HG03469 (cell line): ENCODE data around the gene SCYGR3.

Source experiments
- ATAC-seq: cut with Tn5 transposase; IDR thresholded peaks from one replicate; pipeline ENCODE4 v1.9.1; 2021; ENCODE audit warnings: mild to moderate bottlenecking, moderate library complexity, moderate number of reproducible peaks; ENCODE audit not compliant: unreplicated experiment

SCYGR3 gene, protein sequence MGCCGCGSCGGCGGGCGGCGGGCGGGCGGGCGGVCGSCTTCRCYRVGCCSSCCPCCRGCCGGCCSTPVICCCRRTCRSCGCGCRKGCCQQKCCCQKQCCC

DNA sequence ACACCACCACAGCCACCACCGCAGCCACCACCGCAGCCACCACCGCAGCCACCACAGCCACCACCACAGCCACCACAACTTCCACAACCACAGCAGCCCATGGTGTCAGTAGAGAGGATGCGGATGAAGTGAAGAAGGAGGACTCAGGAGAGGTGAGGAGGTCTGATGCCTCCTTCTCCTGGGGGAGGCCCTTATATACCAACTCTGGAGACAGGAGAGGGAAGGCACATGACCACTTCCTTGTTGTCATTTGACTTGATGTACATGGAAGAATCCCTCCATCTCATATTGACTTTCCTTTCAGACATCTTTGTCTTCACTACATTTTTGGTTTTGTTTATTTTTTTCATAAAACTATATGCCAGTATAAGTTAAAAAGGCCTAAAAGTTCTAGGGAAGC lies at the start of gene SCYGR3:
SCYGR3 (minus strand) TSS at position 101 of the 400 bp plus-strand sequence; CDS start at position 101, 0 bp downstream.
- no peak for ATAC-seq

DNA sequence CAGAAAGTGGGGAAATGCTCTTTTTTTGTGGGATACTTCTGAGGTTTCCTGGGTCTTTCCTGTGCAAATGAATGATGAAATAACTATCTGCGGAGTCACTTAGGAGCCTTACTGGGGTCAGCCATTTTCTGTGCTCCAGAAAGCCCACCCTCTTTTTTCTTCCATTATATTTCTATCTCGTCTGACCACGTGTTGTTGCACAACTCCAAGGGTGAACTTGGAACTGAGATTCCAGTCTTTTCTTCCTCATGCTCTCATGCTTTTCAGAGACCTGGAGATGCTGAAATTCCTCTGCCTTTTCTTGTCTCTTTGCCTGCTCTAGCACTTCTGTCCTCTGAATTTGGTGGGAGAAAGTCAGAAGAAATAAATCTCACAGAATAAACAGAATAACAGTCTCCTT lies 47.2 kb upstream of the SCYGR3 start:
- no peak for ATAC-seq

DNA sequence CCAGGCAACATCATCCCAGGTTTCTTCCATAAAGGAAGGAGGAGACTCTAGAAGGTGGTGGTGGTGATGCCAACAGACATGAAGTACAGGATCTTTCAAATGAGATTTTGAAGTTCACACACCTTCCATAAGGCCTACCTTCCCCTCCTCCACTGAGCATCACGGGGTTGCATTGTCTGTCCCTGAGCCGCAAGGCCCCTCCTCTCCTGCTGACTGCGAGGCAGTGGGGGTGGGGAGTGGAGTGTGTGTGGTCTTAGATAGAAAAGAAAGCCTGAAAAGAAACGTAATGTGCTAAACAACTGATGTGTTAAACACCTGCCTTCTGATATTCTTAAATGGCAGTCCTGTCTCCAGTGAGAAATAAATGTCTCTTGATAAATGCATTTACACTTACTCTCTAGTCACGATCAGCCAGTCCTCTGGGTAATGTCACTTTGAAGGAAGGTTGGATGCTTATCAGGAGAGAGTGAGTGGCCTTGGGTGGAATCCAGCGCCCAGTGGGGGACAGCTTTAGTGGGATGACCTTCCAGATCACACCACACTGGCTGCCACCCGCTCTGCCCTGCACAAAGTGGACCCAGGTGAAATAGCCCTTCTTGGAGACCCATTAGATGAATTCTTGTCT lies 46.5 kb upstream of the SCYGR3 start:
- ATAC-seq: no peak

DNA sequence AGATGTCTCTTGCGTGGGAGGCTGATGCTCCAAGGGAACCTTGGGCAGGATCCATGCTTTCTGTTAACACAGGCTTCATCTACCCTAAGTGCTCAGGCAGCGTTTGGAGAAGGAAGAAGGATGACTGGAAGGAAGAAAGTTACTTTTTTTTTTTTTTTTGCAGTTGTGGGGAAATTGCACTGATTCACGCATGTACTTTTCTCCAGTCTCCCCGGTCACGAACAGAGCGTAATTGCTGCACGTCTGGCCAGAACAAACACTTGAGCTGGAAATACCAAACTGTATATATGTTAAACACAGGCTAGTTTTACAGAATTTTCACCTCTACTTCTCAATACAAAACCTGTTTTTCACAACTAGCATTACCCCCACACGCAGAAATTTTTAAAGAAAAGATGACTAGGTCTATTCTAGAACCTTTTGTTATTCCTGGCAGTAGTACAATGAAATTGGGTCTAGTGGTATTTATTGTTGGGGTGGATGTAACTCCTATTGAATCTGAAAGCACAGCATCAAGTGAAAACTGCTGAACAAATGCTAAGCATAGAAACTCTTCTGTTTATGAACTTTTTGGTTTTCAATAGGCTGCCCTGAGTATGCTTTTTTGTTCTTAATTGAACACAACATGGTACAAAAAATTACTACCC lies 42.7 kb upstream of the SCYGR3 start:
- ATAC-seq: no peak

DNA sequence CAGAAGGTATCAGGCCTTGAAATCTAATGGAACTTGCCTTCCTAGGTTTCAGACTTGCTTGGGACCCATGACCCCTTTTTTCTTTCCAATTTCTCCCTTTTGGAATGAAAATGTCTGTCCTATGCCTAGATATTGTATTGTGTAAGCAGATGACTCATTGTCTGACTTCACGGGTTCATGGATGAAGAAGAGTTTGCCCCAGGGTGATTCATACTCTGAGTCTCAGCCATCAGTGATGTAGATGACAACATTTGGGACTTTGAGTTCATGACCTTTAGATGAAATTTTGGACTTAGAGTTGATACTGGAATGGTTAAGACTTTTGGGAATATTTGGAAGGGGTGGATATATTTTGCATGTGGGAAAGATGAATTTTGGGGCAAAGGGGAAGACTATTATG lies 40.8 kb upstream of the SCYGR3 start:
- ATAC-seq: no peak

DNA sequence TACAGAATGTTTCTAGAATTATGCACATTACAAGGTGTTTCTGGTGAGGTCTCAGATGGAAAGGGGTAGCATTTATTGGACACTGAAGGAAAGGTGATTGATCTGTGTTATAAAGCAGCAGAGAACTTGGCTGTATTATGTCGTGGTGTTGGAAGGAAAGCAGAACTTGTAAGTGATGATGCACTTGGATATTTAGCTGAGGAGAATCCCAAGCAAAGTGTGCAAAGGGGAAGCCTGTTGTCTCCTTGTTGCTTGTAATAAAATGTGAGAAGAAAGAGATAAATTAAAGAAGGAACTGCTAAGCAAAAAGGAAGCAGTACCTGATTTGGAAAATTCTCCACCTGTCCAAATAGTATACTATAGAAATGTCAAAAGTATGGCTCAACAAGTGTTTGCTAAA lies 39.8 kb upstream of the SCYGR3 start:
- no peak for ATAC-seq

DNA sequence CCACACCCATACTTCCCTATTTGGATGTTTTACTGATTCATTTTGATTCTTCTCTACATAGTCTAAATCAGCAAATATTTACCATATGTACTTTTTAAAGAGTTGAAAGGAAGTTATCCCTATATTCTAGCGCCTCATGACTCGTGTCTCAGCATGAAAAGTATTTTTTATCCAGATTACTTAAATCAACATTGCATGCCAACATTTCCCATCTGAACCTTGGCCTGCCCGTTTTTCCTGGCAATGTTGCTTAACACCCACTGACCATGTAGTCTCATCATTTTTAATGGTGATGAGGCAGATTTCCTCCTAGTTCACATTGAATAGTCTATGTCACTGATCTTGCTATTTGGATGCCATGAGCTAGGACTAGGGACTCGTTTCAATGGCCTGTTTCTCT lies 38.8 kb upstream of the SCYGR3 start:
- no peak for ATAC-seq

DNA sequence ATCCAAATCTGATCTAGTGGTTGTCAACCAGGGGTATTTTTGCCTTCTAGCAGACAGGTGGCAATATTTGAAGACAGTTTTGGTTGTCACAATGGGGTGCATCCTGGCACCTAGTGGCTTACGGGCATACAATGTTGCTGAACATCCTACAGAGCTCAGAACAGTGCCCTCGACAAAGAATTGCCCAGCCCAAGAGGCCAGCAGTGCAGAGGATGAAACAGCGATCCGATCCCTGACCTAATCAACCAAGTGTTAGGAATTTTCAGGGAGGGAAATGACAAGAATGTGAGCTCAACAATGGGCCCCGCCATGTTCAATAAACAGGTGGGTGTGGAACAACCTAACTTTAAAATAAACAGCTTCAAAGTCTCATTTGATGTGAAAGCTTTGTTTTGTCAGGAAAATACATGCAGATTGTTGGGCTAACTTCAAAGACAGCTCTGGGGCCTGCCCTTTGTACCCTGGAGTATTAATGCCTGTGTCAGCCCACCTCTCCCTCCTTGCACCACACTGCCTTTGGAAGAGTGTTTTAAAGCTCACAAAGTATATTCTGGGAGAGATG lies 29.4 kb upstream of the SCYGR3 start:
- ATAC-seq: no peak

DNA sequence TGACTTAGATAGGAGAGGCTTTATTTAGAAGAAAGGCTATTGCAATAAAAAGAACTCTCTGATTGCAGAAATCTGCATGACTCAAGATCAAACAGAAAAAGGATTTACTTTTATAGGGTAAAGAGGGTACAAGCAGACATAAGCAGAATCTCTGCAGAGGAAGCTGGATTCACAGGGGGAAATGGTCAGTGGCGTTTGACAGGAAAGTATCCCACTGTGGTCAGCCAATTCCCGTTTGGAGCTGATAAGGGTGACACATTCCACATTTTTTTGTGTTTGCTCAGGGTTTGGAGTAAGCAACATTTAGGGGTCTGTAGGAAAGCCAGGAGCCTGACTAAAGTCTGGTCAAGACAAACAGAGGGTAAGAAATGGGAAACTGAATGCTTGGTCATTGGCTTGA lies 28.0 kb upstream of the SCYGR3 start:
- no peak for ATAC-seq

DNA sequence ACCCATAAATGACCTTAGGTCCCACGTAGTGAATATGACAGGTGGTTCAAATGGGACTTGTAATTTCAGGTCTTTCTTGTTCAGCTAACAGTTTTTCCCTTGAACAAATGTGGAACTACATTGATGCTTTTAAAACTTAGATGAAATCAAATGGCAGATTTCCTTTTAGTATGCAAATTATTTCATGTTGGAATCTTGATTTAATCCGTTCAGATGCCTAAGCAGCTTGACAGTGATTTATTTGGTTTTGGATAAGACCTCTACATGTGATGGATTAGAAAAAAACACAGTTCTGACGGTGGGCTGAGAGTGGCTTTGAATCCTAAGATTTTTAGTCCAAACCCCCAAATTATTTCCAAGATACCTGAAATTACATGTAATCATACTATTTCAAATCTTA lies 19.6 kb upstream of the SCYGR3 start:
- ATAC-seq: no peak

DNA sequence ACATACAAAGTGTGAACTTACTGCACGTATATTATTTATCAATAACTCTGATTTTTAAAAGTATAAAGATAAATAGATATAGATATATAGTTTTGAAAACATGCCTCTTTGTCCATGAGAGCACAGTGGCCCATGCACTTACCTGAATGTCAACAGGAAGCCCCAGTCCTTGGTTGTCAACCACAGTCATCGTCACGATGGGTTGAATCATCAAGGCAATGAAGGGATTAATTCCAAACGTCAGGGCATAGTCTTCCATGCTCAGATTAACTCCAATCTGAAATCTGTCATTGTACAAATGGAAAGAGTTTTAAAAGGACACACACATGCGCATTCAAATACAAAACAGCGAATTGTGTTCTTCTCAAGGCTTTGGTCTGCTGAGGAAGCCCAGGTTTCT lies 18.2 kb upstream of the SCYGR3 start:
- ATAC-seq: no peak

DNA sequence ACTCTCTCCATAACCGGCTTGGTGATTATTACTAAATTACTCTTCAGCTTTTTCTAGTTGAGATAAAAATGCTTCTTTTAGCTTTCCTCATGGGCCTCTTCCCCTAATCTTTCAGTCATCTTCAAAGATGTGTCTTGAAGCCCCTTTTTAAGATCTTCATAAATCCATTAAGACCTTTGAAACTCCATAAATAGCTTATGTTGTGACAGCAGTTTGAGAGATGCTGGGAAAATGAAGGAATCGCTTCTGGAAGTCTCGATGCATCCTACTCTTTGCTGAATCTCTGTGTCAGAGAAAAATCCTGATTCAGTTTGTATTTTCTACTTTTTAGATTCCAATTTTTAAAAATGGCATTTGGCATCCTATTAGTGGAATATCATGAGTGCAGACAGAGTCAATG lies 15.7 kb upstream of the SCYGR3 start:
- no peak for ATAC-seq

DNA sequence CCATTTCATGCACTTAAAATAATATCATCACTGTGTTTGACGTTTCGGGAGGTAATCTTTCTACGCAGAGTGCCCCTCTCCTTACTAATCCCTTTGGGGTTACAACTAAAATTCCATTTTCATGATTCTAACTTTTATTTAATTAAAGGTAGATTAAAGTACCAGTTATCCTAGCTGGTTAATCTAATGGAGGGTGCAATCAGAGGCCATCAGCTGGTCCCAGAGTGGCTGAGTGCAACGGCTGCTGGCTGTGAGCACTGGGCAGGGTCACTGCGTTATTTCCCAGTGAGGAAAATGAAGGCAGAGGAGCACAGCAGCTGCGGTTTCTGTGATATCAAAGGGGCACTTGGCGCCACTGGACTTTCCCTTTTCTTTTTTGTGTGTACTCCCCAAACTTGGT lies 14.8 kb upstream of the SCYGR3 start:
- no peak for ATAC-seq

DNA sequence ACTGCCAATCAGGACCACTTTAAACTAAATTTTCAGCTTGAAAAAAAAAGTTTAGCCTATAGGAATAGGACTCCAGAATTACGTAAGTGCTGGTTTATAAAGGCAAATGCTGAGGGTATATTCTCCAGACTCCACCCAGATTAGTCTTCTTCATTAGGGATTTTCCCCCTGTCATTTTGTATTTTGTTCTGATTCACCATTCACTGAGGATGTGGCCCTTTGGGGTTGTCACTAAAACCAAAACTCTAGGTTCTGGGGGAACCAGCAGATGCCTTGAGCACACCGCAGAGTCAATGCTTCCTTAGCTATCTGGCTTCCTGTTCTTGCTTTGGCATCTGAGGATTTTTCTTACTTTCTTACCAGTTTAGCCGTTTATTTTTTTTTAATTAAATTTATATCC lies 13.1 kb upstream of the SCYGR3 start:
- ATAC-seq: peak; percentile 93

DNA sequence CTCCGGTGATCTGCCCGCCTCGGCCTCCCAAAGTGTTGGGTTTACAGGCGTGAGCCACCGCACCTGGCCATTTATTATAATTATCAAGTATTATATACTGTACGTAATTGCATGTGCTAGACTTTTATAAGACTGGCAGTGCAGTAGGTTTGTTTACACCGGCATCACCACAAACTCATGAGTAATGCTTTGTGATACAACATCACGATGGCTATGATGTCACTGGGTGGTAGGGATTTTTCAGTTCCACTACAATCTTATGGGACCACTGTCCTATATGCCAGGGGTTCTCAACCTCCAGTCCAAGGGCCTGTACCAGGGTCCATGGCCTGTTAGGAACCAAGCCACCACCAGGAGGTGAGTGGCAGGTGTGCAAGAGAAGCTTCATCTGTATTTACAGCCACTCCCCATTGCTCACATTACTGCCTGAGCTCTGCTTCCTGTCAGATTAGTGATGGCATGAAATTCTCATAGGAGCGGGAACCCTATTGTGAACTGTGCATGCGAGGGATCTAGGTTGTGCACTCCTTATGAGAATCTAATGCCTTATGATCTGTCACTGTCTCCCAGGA lies 12.0 kb upstream of the SCYGR3 start:
- ATAC-seq: no peak

DNA sequence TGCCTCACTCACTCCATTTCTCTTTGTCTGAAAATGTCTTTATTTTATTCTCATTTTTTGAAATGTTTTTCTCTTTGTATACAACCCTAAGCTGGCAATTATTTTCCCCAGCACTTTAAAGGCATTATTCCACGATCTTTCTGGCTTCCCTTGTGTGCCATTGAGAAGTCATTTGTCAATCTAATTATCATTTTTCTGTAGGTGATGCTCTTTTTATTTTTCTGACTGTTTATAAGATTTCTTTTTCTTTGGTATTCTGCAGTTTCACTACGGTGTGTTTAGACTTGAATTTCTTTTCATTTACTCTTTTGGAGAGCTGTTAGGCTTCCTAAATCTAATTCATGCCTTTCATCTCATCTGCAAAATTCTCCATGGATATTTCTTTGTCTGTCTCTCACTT lies 10.8 kb upstream of the SCYGR3 start:
- no peak for ATAC-seq

DNA sequence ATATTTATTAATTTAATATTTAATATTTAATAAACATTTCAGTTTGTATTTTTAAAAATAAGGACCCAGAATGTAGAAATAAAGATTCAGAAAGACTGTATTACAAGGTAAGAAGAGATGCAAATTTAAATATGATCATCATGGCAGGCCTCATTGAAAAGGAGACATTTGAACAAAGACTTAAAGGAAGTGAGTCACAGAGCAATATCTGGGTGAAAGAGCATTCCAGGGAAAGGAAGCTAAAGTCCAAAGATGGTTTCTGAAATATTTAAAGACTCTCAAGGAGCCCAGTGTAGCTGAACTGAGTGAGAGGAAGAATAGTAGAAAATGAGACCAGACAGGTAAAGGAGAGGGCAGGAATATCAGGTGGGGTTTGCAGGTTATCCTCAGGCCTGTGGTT lies 8.6 kb upstream of the SCYGR3 start:
- no peak for ATAC-seq

DNA sequence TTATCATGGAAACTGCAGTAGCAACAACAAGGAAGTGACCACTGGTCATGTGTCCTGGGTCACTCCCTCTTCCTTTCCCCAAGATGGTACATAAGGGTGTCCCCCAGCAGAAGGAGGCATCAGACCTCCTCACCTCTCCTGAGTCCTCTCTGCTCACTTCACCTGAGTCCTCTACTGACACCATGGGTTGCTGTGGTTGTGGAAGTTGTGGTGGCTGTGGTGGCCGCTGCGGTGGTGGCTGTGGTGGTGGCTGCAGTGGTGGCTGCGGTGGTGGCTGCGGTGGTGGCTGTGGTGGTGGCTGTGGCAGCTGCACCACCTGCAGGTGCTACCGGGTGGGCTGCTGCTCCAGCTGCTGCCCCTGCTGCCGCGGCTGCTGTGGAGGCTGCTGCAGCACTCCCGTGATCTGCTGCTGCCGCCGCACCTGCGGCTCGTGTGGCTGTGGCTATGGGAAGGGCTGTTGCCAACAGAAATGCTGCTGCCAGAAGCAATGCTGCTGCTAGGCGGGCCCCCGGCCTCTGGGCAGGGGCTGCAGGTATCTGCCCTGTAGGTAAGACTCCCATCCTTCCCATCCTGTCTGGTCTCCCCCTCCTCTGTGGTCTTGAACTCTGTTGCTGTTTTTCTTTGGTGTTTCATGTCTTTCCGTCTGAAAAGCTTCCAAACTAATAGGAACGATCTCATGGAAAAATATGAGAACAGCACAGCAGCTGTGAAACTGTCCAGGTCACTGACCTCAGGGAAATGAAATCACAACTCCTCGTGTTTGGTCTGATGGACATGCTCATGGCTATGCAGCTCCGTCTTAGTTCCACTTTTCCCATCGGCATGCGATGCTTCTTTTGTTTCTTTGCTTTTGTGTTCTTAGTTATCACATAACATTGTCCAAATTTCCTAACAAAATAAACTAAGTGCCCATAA lies 2.9 kb upstream of the SCYGR3 start, which contains the start of gene SCYGR4:
SCYGR4 (plus strand) TSS at position 183 of the 915 bp plus-strand sequence; CDS start at position 183, 0 bp downstream.
- ATAC-seq: no peak

DNA sequence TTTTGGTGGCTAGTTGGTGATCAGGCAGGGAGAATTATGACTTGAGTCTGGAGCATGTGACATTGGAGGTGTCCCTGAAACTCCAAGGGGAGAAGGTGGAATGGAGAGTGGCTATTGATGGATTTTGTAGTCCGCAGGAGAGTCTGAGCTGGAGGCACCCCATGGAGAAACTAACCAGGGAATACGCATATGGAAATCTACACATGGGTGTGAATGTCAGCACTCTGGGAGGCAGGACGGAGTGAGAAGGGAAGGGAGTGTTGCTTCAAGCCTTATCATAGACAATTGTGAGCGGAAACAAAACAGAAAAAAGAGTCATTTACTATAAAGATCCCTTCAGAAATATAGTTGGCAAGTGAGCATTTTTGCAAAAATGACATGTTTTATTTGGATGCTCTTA lies 2.0 kb upstream of the SCYGR3 start:
- ATAC-seq: no peak

DNA sequence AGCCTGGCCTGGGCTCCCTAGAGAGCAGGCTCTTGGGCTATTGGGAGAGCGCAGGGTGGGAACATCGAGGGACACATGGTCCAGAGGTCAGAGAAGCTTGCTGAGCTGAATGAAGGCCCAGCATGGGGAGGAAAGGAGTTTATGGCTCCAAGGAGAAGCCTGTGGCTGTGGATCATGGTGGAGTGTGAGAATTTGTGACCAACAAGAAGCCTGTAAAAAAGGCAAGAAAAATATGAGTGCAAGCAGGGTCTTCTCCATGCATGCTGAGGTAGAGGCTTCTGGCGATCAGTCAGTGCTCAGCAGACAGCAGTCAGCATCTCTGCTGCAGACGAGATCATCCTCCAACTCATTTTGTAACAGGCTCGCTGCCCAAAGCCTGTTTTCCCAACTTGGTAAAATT lies 1.3 kb upstream of the SCYGR3 start:
- ATAC-seq: no peak

DNA sequence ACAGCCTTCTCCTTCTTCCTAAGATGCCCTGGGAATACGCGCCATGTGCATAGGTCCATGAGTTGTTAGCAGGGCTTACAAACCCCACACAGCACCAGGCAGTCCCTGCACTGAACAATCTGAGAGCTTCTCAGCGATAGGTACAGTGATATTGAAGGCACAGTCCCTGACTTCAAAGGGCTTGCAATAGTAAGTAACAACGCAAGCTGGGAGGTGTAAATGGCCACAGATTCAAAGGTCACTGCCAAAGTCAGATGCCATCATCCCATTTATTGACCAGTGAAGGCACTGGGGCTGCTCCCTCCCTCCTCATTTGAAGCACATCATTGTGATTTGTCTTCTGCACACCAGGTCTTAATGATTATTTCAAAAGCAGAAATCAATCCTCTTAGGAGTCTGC lies 541 bp upstream of the SCYGR3 start:
- no peak for ATAC-seq
